ENCODE measurements around the gene RHOD.
A peak's percentile ranks its signal among the peaks of the same experiment; 100 is the strongest.

The RHOD gene

DNA sequence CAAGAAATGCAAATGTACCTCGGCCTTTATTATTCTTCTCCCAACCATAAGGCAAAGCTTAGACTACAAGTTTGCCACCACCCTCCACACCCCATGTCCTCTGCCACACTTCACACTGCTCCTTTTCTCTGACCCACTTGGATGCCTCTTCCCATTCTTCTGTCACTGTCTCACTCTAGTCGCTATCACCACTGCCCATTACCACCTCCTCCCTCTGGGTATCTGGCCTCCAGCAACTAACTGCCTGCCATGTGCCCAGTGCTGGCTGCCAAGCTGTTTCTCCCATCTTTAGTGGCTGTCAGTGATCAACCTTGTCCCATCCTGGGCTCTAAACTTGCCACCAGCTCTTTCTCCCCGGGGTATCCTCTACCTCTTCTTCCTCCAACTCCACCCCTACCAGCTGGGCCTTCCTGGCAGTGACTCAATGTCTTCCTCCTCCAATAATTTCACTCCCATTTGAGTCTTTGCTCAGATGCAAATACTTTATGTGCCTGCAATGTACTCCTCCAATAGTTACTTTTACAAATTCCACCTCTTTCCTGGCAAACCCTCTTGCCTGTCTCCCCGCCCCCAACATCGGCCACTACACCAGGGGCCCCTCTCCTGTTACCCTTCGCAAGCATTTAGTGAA lies 42.3 kb downstream of the RHOD start:
- FAIRE-seq (peak; percentile 9), DNase-seq (ENCODE audit: insufficient read length, low spot score) (no peak)
- TF ChIP-seq TAF1 (IDR thresholded peaks at IDR 0.05; ENCODE audit: low read depth, low read length): no peak
- no peak for TF ChIP-seq SPI1 (IDR thresholded peaks at IDR 0.05; ENCODE audit: low read depth, low read length)
- TF ChIP-seq PAX5 (IDR thresholded peaks at IDR 0.05; ENCODE audit: insufficient read depth, low read length, severe bottlenecking): no peak
- TF ChIP-seq POLR2A (IDR thresholded peaks at IDR 0.05; ENCODE audit: low read depth, low read length): no peak
- no peak for TF ChIP-seq POLR2AphosphoS5 (IDR thresholded peaks at IDR 0.05; ENCODE audit: low read depth, low read length)
- no peak for TF ChIP-seq POU2F2 (IDR thresholded peaks at IDR 0.05; ENCODE audit: low read depth, low read length)

DNA sequence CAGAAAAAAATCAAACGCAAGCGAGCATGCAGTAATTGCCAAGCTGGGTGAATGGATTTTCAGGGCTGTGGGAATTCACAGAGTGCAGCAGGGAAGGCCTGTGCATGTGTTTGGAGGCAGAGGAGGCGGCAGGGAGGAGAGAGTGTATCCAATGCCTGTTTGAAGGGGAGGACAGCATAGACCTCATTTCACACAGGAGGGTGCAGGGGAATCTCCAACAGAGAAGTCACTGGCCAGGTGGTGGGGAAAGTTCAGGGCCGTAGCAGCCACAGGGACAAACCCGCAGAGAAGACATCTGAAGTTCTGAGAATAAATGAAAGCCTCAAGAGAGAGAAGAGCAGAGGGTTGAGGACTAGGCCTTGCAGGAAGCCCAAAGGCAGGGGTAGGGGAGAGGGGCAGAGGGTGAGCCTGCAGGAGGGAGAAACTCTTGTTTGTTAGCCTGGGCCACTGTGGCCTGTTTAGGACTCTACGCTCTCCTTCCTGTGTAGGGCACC lies 43.2 kb downstream of the RHOD start:
- FAIRE-seq (peak; percentile 59), DNase-seq (ENCODE audit: insufficient read length, low spot score) (no peak)
- TF ChIP-seq SPI1 (IDR thresholded peaks at IDR 0.05; ENCODE audit: low read depth, low read length): 0 out of 2 replicates have a peak, but pooled peaks have one; percentile 7
- no peak for TF ChIP-seq POLR2A (IDR thresholded peaks at IDR 0.05; ENCODE audit: low read depth, low read length)
- TF ChIP-seq POU2F2 (IDR thresholded peaks at IDR 0.05; ENCODE audit: low read depth, low read length): peak; percentile 56; the same call in 1 of the 2 replicates

DNA sequence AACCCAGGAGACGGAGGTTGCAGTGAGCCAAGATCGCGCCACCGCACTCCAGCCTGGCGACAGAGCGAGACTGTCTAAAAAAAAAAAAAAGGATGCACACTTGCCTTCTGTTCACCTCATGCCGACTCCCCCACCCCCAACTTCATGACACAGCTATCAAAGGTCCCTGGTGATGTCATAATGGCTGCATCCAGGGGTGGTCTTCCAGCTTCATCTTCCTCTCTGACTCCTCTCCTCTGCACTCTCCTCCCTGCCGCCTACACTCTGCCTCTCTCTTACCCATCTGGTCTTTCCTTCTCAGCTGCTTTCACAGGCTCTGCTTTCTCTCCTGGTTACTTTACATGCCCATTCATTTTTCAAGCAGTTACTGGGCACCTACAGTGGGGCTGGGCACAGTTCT lies 46.0 kb downstream of the RHOD start:
- TF ChIP-seq SPI1 (IDR thresholded peaks at IDR 0.05; ENCODE audit: low read depth, low read length) (no peak), POLR2AphosphoS5 (IDR thresholded peaks at IDR 0.05; ENCODE audit: low read depth, low read length) (no peak), POLR2A (IDR thresholded peaks at IDR 0.05; ENCODE audit: low read depth, low read length) (no peak)
- DNase-seq (ENCODE audit: insufficient read length, low spot score): no peak
- no peak for FAIRE-seq

DNA sequence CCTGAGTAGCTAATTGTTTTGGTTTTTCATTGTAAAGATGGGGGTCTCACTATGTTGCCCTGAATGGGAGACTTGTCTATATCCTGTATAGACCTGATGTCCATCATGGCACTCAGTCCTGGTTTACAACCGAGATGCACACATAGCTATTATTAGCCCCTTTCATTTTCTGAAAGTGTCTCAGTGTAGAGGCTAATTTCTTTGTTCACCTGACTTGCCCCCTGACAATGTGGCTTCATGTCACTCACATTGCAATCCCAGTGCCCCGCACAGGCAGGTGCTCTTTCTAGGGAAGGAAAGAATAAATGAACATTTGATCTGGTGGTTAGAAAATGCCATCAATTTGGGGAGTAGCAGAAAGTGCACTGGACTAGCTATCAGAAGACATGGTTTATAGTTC lies 49.3 kb downstream of the RHOD start:
- FAIRE-seq: peak; percentile 43
- TF ChIP-seq POLR2A (IDR thresholded peaks at IDR 0.05; ENCODE audit: low read depth, low read length) (no peak), TAF1 (IDR thresholded peaks at IDR 0.05; ENCODE audit: low read depth, low read length) (no peak), POU2F2 (IDR thresholded peaks at IDR 0.05; ENCODE audit: low read depth, low read length) (no peak), PAX5 (IDR thresholded peaks at IDR 0.05; ENCODE audit: insufficient read depth, low read length, severe bottlenecking) (no peak), SPI1 (IDR thresholded peaks at IDR 0.05; ENCODE audit: low read depth, low read length) (no peak), POLR2AphosphoS5 (IDR thresholded peaks at IDR 0.05; ENCODE audit: low read depth, low read length) (no peak)

DNA sequence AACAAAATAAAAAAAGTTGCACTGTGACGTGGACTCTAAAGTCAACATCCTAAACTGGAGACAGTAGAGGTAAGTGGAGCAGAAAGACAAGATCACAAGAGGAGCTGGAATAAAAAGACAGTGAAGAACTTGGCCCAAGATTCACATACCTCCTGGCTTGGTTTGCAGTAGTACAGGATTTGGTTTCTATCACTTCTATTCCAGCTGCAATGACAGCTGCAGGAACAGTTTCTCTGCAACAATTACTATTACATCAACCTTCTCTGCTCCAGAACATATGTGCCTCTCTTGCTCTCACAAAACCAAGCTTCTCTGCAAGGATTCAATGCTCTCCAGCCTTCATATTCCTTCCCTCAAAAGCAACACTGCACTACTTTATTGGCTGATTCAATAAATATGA lies 54.6 kb downstream of the RHOD start:
- no peak for TF ChIP-seq SPI1 (IDR thresholded peaks at IDR 0.05; ENCODE audit: low read depth, low read length)
- TF ChIP-seq POU2F2 (IDR thresholded peaks at IDR 0.05; ENCODE audit: low read depth, low read length): no peak
- TF ChIP-seq POLR2AphosphoS5 (IDR thresholded peaks at IDR 0.05; ENCODE audit: low read depth, low read length): no peak
- no peak for TF ChIP-seq POLR2A (IDR thresholded peaks at IDR 0.05; ENCODE audit: low read depth, low read length)
- TF ChIP-seq TAF1 (IDR thresholded peaks at IDR 0.05; ENCODE audit: low read depth, low read length): no peak
- no peak for TF ChIP-seq PAX5 (IDR thresholded peaks at IDR 0.05; ENCODE audit: insufficient read depth, low read length, severe bottlenecking)
- FAIRE-seq: no peak
- DNase-seq (ENCODE audit: insufficient read length, low spot score): no peak

More for the DNA sequence above, 49.3 kb downstream of the RHOD start:
- no peak for DNase-seq (ENCODE audit: insufficient read length, low spot score)

DNA sequence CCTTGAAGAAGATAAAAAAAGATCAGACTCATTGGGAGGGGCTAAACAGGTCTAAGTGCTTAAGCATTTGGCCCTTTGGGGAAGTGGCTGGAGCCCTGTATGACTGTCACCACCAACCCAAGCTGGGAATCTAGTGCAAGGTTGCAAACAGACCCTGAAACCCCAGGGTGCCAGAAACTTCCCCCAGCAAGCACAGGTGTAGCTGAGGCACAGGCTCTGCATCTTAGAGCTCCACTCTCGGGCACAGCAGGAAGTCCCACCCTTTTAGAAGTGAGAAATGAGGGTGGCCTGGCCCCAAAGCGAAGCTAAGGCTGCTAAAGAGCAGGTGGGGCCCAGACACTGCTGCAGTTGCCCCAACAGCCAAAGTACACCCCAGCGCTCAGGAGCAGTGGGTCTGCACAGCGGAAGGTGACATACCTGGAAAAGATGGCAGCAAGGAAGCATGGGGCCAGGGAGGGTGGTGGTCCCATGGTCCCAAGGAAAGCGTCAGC lies 56.6 kb downstream of the RHOD start:
- DNase-seq (ENCODE audit: insufficient read length, low spot score): peak; percentile 53
- peak; percentile 87 for FAIRE-seq

DNA sequence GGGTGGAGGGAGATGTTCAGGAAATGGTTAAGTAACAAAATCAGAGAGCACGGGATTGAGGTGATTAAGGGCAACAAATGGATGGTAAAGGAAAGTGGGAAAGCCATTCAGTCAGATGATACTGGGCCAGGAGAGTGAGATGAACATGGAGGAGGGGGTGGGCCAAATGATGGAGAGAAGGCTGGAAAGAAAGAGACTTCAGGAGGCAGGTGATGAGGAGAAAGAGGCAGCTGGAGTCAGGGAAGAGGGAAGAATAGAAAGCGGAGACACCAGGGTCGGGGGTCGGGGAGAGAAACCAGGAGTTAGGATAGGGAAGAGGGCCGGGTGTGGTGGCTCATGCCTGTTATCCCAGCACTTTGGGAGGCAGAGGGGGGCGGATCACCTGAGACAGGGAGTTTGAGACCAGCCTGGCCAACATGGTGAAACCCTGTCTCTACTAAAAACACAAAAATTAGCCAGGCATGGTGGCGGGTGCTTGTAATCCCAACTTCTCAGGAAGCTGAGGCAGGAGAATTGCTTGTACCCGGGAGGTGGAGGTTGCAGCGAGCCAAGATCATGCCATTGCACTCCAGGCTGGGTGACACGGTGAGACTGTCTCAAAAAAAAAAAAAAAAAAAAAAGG lies 57.7 kb downstream of the RHOD start:
- FAIRE-seq (no peak), DNase-seq (ENCODE audit: insufficient read length, low spot score) (no peak)
- TF ChIP-seq POU2F2 (IDR thresholded peaks at IDR 0.05; ENCODE audit: low read depth, low read length) (no peak), POLR2AphosphoS5 (IDR thresholded peaks at IDR 0.05; ENCODE audit: low read depth, low read length) (no peak), TAF1 (IDR thresholded peaks at IDR 0.05; ENCODE audit: low read depth, low read length) (no peak), PAX5 (IDR thresholded peaks at IDR 0.05; ENCODE audit: insufficient read depth, low read length, severe bottlenecking) (no peak), SPI1 (IDR thresholded peaks at IDR 0.05; ENCODE audit: low read depth, low read length) (no peak), POLR2A (IDR thresholded peaks at IDR 0.05; ENCODE audit: low read depth, low read length) (no peak)

More for the DNA sequence above, 56.6 kb downstream of the RHOD start:
- TF ChIP-seq SPI1 (IDR thresholded peaks at IDR 0.05; ENCODE audit: low read depth, low read length) (peak; percentile 89), POLR2AphosphoS5 (IDR thresholded peaks at IDR 0.05; ENCODE audit: low read depth, low read length) (no peak)

DNA sequence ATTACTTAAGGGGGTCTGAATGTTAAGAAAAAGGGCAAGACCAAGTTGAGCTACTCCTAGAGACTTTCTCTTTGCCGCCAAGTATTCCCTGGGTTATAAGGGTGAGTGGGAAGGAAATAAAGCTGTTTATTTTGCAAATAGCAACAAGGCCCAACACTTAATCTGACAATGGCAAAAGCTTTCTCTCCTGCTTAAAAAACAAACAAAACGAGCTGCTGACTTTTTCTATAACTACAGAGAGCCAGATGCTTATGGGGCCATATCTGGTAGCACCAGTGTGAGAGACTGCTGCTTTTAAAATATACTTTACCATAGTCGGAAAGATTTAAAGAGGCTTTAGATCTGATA lies 60.1 kb downstream of the RHOD start:
- FAIRE-seq (no peak), DNase-seq (ENCODE audit: insufficient read length, low spot score) (no peak)
- TF ChIP-seq TAF1 (IDR thresholded peaks at IDR 0.05; ENCODE audit: low read depth, low read length): no peak
- TF ChIP-seq POLR2A (IDR thresholded peaks at IDR 0.05; ENCODE audit: low read depth, low read length): no peak
- no peak for TF ChIP-seq SPI1 (IDR thresholded peaks at IDR 0.05; ENCODE audit: low read depth, low read length)

DNA sequence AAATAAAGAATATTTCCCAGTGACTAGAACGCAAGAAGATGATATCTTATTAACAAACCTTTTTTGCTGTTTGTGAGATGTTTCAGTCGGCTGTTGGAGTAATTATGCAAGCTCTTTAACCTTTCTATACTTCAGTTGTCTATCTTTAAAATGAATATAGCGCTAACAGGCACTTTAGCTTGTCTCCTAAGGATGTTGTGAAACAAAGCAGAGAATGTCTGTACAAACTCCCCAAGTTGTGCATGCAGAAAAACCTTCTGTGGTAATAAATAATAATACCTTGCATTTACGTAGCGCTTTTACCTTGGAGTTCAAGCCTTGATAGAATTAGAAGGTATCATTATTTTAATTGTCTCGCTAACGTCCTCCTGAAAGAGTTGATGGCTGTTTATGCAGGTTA lies 60.5 kb downstream of the RHOD start:
- no peak for DNase-seq (ENCODE audit: insufficient read length, low spot score)
- no peak for FAIRE-seq
- TF ChIP-seq SPI1 (IDR thresholded peaks at IDR 0.05; ENCODE audit: low read depth, low read length): no peak
- TF ChIP-seq PAX5 (IDR thresholded peaks at IDR 0.05; ENCODE audit: insufficient read depth, low read length, severe bottlenecking): no peak
- no peak for TF ChIP-seq POLR2A (IDR thresholded peaks at IDR 0.05; ENCODE audit: low read depth, low read length)
- no peak for TF ChIP-seq POU2F2 (IDR thresholded peaks at IDR 0.05; ENCODE audit: low read depth, low read length)
- TF ChIP-seq TAF1 (IDR thresholded peaks at IDR 0.05; ENCODE audit: low read depth, low read length): no peak
- TF ChIP-seq POLR2AphosphoS5 (IDR thresholded peaks at IDR 0.05; ENCODE audit: low read depth, low read length): no peak

DNA sequence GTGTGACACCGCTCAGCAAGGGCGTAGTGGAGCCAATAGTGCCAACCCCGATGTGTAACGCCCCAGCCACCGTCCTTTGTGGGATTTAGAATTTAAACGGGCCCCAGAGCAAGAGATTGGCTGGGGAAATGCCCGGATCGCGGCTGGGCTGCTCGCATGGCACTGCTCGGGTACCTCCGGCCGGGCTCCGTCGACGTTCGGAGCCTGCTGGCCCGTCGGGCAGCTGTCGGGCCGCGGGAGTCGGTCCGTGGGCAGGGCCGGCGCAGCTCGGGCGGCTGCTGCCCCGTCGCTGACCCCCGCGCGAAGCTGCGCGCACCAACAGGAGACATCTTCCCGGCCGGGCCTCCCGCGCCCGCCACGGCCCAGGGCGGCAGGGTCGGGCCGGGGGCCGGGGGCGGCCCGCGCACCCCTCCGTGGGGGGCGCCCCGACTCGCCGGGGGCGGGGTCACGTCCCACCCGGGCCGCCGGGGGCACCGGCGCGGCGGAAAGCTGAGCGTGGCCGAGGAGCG lies 61.1 kb downstream of the RHOD start:
- no peak for TF ChIP-seq POU2F2 (IDR thresholded peaks at IDR 0.05; ENCODE audit: low read depth, low read length)
- TF ChIP-seq POLR2AphosphoS5 (IDR thresholded peaks at IDR 0.05; ENCODE audit: low read depth, low read length): no peak
- no peak for TF ChIP-seq PAX5 (IDR thresholded peaks at IDR 0.05; ENCODE audit: insufficient read depth, low read length, severe bottlenecking)
- no peak for TF ChIP-seq POLR2A (IDR thresholded peaks at IDR 0.05; ENCODE audit: low read depth, low read length)
- TF ChIP-seq SPI1 (IDR thresholded peaks at IDR 0.05; ENCODE audit: low read depth, low read length): no peak
- TF ChIP-seq TAF1 (IDR thresholded peaks at IDR 0.05; ENCODE audit: low read depth, low read length): no peak
- FAIRE-seq: no peak
- DNase-seq (ENCODE audit: insufficient read length, low spot score): no peak
